Measurements from ENCODE around the gene WASL.

- TF ChIP-seq EP300 (IDR thresholded peaks at IDR 0.05) (no peak), CTCF (IDR thresholded peaks at IDR 0.05) (no peak)
Observed at GRCh38 chr7:123677061-123677715, 71.6 kb downstream of the WASL start.
